Hypothalamus (tissue), 51 donors: ENCODE data around the gene DAO.
"Not testable (repeated sequence)": the region's sequence is repeated elsewhere in the genome, so short reads cannot be mapped to it uniquely, and the experiment has no call there.

Source experiments
- DNase-seq, 51 donors: peaks; one replicate each; lab custom pipeline; 2025; lab: John Stamatoyannopoulos, UW

DAO gene

DNA sequence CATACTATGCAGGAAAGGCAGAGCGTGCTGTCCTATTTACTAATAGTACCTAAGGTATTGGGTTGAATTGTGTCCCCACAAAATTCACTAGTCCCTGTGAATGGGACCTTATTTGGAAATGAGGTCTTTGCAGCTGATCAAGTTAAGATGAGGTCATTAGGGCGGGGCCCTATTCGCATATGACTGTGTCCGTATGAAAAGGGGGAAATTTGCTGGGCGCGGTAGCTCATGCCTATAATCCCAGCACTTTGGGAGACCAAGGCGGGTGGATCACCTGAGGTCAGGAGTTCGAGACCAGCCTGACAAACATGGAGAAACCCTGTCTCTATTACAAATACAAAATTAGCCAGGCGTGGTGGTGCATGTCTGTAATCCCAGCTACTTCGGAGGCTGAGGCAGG is 13.8 kb upstream of the DAO start:
- DNase-seq: not testable (repeated sequence)

- DNase-seq: no peak
These were observed 11.1 kb upstream of the DAO start for GRCh38 chr12:108868781-108869180.

DNA sequence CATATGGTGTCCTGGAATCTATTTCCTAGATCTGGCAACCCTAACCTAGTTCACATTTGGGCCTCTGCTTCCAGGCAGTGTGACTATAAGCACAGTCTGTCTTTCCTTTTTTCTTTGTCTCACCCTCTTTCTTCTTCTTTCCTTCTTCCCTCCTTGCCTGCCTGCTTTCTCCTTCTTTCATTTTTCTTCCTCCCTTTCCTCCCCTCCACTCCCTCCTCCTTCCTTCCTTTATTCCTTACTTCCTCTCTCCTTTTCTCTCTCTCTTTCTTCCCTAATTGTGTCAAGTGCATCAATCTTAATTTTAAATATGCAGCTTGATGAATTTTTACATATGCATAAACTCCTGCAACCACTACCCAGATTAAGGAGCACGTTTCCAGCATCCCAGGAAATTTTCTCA is 4.6 kb upstream of the DAO start:
- no peak for DNase-seq

DNA sequence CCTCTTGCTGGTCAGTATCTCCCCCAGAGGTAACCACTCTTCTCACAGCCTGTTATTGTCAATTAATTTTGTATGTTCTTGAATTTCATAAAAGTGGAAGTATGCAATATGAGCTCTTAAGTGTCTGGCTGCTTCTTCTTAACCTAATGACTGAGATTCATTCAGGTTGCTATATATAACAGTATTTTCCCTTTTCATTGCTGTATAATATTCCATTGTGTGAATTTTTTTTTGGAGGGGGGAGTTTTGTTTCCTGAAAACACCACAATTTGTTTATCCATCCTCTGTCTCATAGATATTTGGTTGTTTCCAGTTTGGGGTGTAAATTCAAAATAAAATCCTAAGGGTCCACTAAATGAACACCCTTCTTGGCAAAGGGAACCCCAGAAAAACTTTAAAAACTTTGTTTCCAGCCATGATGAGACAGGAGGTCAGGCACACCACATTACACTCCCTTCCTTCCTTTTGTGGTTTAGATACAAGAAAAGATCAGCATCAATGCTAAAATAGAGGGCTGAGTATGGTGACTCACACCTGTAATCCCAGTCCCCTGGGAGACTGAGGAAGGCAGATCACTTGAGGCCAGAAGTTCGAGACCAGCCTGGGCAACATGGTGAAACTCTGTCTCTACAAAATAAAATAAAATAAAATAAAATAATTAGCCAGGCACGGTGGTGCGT is 4.1 kb upstream of the DAO start:
- no peak for DNase-seq

GRCh38 chr12:108876550-108876949 is 3.3 kb upstream of the DAO start:
- DNase-seq: no peak

GRCh38 chr12:108881953-108882352 is 2.1 kb downstream of the DAO start:
- DNase-seq: no peak

DNA sequence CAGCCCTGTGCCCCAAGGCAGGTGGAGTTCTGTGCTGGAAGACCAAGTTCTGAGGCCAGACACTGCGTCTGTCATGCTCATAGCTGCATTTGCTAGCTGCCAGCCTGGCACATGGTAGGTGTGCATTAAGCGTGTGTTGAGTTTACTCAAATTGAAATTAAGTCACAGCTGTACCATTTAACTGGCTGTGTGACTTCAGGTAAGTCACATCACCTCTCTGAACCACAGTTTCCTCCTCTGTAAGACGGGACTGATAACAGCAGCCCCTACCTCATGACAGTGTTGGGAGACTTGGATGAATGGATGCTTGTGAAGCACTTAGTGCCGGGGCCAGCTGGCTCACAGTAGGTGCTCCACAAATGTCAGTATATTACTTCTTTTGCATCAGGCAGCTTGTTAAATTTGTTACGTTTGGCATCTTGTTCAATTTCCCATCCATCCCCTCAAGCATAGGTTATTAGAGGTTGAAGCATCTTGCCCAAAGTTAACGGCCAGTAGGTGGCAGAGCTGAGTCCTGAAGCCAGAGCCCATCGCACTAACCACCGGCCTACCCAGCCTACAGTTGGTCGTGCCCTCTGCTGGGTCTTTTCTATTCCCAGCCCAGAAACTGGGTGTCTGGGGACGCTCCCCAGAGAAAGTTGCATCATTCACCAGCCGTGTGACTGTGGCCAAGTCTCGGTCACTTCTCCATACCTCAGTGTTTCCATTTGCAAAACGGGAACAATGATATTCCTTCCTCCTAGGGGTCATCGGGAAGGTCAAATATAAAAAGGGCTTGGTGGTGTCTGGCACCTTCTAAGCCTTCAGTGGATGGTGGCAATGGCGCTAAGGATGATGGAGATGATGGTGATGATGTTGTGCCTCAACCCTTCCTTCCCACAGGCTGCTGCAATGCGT is 4.5 kb downstream of the DAO start:
- DNase-seq: peak in 10 of 51 donors; percentile 4 to 30 (median 10)

DNA sequence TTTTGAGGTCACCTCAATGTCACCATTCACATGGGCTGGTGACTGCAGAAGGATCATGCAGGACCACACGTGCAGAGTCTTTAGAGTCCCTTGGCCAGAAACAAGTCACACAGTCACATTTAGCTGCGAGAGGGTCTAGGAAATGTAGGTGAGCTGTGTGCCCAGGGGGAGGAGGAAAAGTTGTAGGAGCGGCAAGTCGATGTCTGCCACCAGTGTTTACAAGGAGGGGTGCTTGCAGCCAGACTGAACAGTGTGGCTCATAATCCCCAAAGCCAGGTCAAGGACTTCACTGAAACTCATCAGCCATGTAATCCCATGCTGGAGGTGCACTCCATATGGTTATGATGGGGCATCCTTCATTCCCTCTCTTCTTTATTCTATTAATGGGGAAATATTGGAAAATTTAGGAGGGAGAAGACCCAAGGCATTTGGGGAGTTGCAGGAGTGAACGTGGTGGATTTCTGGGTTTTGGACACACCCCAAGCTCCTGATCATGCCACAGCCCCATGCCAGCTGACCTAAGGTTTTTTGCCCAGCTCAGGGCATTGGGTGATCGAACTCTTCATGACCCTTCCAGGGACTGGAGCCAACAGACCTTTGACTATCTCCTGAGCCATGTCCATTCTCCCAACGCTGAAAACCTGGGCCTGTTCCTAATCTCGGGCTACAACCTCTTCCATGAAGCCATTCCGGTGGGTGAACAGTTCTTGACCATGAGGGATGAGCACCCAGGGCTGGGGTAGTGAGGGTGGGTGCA is 7.2 kb downstream of the DAO start:
- DNase-seq: no peak

- no peak for DNase-seq
These were observed 8.1 kb downstream of the DAO start for GRCh38 chr12:108888031-108888430.

DNA sequence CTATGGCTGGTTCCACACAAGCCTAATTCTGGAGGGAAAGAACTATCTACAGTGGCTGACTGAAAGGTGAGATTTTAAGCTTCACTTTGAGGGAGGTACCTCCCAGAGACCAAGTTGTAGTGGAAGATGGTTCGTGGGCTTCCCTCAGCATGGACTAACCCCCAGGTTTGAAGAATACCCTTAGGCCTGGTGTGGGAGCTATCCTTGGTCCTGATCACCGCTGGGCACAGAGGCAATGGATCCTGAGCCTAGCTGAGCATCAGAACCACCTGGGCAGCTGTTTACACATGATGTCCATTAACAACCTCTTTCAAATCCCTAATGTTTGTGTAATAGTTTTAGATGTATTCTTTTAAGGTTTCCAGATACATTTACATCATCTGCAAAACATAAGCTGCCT is 10.3 kb downstream of the DAO start:
- no peak for DNase-seq

GRCh38 chr12:108895220-108895802 is 15.4 kb downstream of the DAO start:
- no peak for DNase-seq

DNA sequence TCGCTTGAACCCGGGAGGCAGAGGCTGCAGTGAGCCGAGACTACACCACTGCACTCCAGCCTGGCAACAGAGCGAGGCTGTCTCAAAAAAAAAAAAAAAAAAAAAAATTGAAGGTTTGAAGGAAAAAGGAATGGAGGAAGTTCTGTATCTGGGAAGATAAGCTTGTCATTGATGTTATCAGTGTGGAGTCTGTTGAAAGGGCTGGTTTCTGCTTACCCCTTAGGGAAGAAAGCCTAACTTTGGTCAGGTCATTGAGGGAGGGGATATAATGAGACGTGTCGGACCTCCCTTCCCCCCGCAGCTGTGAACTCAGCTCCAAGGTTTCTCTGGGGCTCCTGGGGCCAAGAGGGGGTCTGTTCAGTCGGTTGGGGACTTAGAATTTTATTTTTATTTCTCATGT is 16.4 kb downstream of the DAO start:
- DNase-seq: no peak

DNA sequence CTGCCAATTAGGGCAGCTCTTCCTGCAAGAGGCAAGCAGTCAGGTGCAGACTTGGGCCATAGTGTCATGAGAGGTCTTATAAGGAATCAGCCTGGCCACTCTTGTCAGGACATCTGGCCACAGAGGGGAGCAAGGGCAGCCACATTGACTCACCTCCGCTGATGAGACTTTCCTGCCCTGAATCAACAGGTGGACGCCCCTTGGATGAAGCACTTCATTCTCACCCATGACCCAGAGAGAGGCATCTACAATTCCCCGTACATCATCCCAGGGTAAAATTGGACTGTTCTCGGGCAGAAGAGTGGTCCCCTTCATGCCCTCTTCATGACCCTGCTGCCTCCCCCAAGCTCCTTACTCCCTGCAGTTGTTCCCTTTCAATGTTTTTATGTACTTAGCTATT is 16.9 kb downstream of the DAO start:
- no peak for DNase-seq

- no peak for DNase-seq
These were observed 19.3 kb downstream of the DAO start for GRCh38 chr12:108899145-108899544.

GRCh38 chr12:108905725-108906124 is 25.8 kb downstream of the DAO start:
- DNase-seq: no peak

GRCh38 chr12:108906971-108907370 is 27.1 kb downstream of the DAO start:
- no peak for DNase-seq

GRCh38 chr12:108907839-108908351 is 28.0 kb downstream of the DAO start:
- DNase-seq: peak in 4 of 51 donors; percentile 8 to 26 (median 16)

- peak in 6 of 51 donors; percentile 4 to 30 (median 13) for DNase-seq
These were observed 30.4 kb downstream of the DAO start for GRCh38 chr12:108910336-108910735.

GRCh38 chr12:108911915-108912314 is 32.0 kb downstream of the DAO start:
- no peak for DNase-seq

GRCh38 chr12:108912361-108912760 is 32.5 kb downstream of the DAO start:
- no peak for DNase-seq

- peak in 9 of 51 donors; percentile 2 to 53 (median 19) for DNase-seq
These were observed 34.2 kb downstream of the DAO start for GRCh38 chr12:108914121-108914531.
